K562 (cell line): ENCODE measurements around the gene NOC4L. TPM values are rescaled to one million over a fixed set of nuclear protein-coding genes. Genes with fewer than 3 reads are reported as not detected.

ENCODE experiments used
- ATAC-seq: fragments of 200-7000 bp; cut with Tn5 transposase; 3 replicates; pipeline ENCODE4 v1.9.1; 2020; ENCODE audit warnings: moderate library complexity
- BruUV-seq: library from RNA; stranded (reverse); fragments of 400-500 nt; replicated peaks from 2 replicates; lab custom pipeline; 2021; lab: Mats Ljungman, UMichigan
- CTCF ChIA-PET: fragments of 300-600 bp; formaldehyde crosslinking; extraction: SDS; loops from one replicate; lab custom pipeline; 2021; ENCODE audit warnings: low intra/inter-chr PET ratio; lab: Yijun Ruan, JAX
- POLR2A ChIA-PET: fragments of 300-600, 350-650 bp; sonication (Branson Sonifier 250); formaldehyde crosslinking; extraction: SDS; loops from one replicate; lab custom pipeline; 2021; ENCODE audit warnings: antibody characterized with exemption, inconsistent platforms; lab: Yijun Ruan, JAX
- DNase-seq, 4 experiments: peaks; one replicate each; pipeline versions ENCODE4 v3.0.0 to v3.0.0-alpha.2; 2011 to 2018; ENCODE audit warnings: low spot score in 3 of 4, mixed read lengths in 3 of 4; ENCODE audit errors: extremely low read depth in 1 of 4
- FAIRE-seq: peaks from 2 replicates; lab custom pipeline; 2011; peaks lifted over from hg19 to GRCh38; lab: Jason Lieb, UNC
- H2AFZ ChIP-seq: 2 replicates; pipeline ENCODE4 v1.6.0; 2011; ENCODE audit warnings: low read depth, low read length, control low read depth, inconsistent platforms
- H3K27ac ChIP-seq: fragments of 200-600 bp; 3 replicates; pipeline ENCODE4 v1.8.0; 2011; ENCODE audit warnings: low read depth, mild to moderate bottlenecking, control low read depth, inconsistent platforms, low read length, moderate library complexity, mixed read lengths; ENCODE audit errors: extremely low read depth
- H3K27me3 ChIP-seq, 2 experiments: fragments of 300-600 bp in 1 of 2; 2 replicates in 1 of 2; 3 replicates in 1 of 2; pipeline versions ENCODE4 v1.6.0 to v1.8.0; 2011; ENCODE audit warnings: inconsistent platforms in 2 of 2, low read length in 2 of 2, mild to moderate bottlenecking in 1 of 2, mixed read lengths in 1 of 2, moderate library complexity in 1 of 2; ENCODE audit not compliant: control insufficient read depth in 2 of 2, insufficient read depth in 2 of 2
- H3K36me3 ChIP-seq: fragments of 300-600 bp; 3 replicates; pipeline ENCODE4 v1.8.0; 2011; ENCODE audit warnings: mild to moderate bottlenecking, low read length, inconsistent platforms; ENCODE audit not compliant: control insufficient read depth, insufficient read depth
- H3K4me1 ChIP-seq, 2 experiments: fragments of 200-600 bp in 1 of 2; replicated peaks in 1 of 2; 2 replicates in 1 of 2; 3 replicates in 1 of 2; pipeline versions ENCODE4 v1.5.1 to v1.8.0; 2011; ENCODE audit warnings: inconsistent platforms in 2 of 2, low read length in 2 of 2, mild to moderate bottlenecking in 1 of 2, mixed read lengths in 1 of 2, moderate library complexity in 1 of 2; ENCODE audit not compliant: control insufficient read depth in 2 of 2, insufficient read depth in 2 of 2
- H3K4me2 ChIP-seq: 2 replicates; pipeline ENCODE4 v1.6.1; 2011; ENCODE audit warnings: low read length, control low read depth, inconsistent platforms, mixed read lengths; ENCODE audit not compliant: insufficient read depth
- H3K4me3 ChIP-seq: fragments of 200-600 bp; sonication (generic), shearing (Covaris generic); 2 replicates; pipeline ENCODE4 v1.5.1; 2016; ENCODE audit warnings: control low read depth, inconsistent platforms
- H3K79me2 ChIP-seq: fragments of 200-600 bp; 3 replicates; pipeline ENCODE4 v1.8.0; 2011; ENCODE audit warnings: low read length, inconsistent platforms; ENCODE audit not compliant: control insufficient read depth, insufficient read depth
- H3K9ac ChIP-seq, 2 experiments: 2 replicates each; pipeline versions ENCODE4 v1.6.0 to v1.6.1; 2011; ENCODE audit warnings: low read depth in 2 of 2, low read length in 2 of 2, control low read depth in 1 of 2, inconsistent platforms in 1 of 2, mild to moderate bottlenecking in 1 of 2, mixed read lengths in 1 of 2; ENCODE audit not compliant: insufficient read depth in 1 of 2
- H3K9me1 ChIP-seq: one replicate; pipeline ENCODE4 v1.6.0; 2011; ENCODE audit warnings: inconsistent platforms, mild to moderate bottlenecking, low read length, moderate library complexity; ENCODE audit not compliant: control insufficient read depth, insufficient read depth
- H3K9me3 ChIP-seq: replicated peaks from 2 replicates; pipeline ENCODE4 v1.5.1; 2011; ENCODE audit warnings: low read depth, low read length, inconsistent platforms; ENCODE audit not compliant: control insufficient read depth, insufficient read depth
- H4K20me1 ChIP-seq: replicated peaks from 2 replicates; pipeline ENCODE4 v1.6.1; 2011; ENCODE audit warnings: low read length, inconsistent platforms, mixed read lengths; ENCODE audit not compliant: control insufficient read depth, insufficient read depth
- CEBPG ChIP-seq, 3 experiments: fragments of 200-800 bp in 1 of 3; sonication (Bioruptor generic) in 1 of 3; sonication (generic) in 1 of 3; formaldehyde crosslinking in 1 of 3; IDR thresholded peaks in 2 of 3; conservative IDR thresholded peaks in 1 of 3; 2 replicates each; pipeline versions ENCODE4 v1.6.1 to v1.8.0; 2016 to 2022; ENCODE audit warnings: missing compliant biosample characterization in 2 of 3, missing genetic modification characterization in 2 of 3, mild to moderate bottlenecking in 1 of 3, missing genetic modification reagents in 1 of 3
- ETV6 ChIP-seq, 3 experiments: fragments of 150-350 bp in 1 of 3; sonication (generic) in 1 of 3; formaldehyde crosslinking in 1 of 3; IDR thresholded peaks; 2 replicates each; pipeline versions ENCODE4 v1.6.1 to v1.8.0; 2014 to 2022; ENCODE audit warnings: borderline replicate concordance in 2 of 3, low read depth in 2 of 3, antibody characterized with exemption in 1 of 3, low read length in 1 of 3, mild to moderate bottlenecking in 1 of 3, missing genetic modification reagents in 1 of 3
- HDAC6 ChIP-seq: IDR thresholded peaks from 2 replicates; pipeline ENCODE4 v1.6.1; 2012; ENCODE audit warnings: low read depth, mild to moderate bottlenecking, control low read depth, inconsistent platforms, low read length, moderate library complexity
- HOXB6 ChIP-seq: fragments of 250-450 bp; sonication (Bioruptor Pico); IDR thresholded peaks from 2 replicates; pipeline ENCODE4 v1.5.1; 2022; ENCODE audit warnings: mild to moderate bottlenecking, borderline replicate concordance
- KDM4B ChIP-seq, 2 experiments: fragments of 450-650 bp in 1 of 2; sonication (generic) in 1 of 2; IDR thresholded peaks; 2 replicates each; pipeline ENCODE4 v1.6.1; 2016 to 2017; ENCODE audit warnings: borderline replicate concordance in 2 of 2, antibody characterized with exemption in 1 of 2, low read depth in 1 of 2, mild to moderate bottlenecking in 1 of 2
- MAFG ChIP-seq: fragments of 450-650 bp; conservative IDR thresholded peaks from 2 replicates; pipeline ENCODE4 v1.6.1; 2016; ENCODE audit warnings: missing genetic modification characterization, missing compliant biosample characterization
- MAX ChIP-seq: sonication (generic); formaldehyde crosslinking; IDR thresholded peaks from 2 replicates; pipeline ENCODE4 v1.9.0; 2022; ENCODE audit warnings: mild to moderate bottlenecking, missing genetic modification reagents
- RFX7 ChIP-seq: fragments of 250-450 bp; sonication (Bioruptor Pico); IDR thresholded peaks from 2 replicates; pipeline ENCODE4 v1.5.1; 2021; ENCODE audit warnings: mild to moderate bottlenecking
- STAT6 ChIP-seq: sonication (generic); formaldehyde crosslinking; IDR thresholded peaks from 2 replicates; pipeline ENCODE4 v1.8.1; 2023; ENCODE audit warnings: mild to moderate bottlenecking, missing genetic modification reagents
- THRB ChIP-seq: fragments of 450-650 bp; formaldehyde crosslinking; conservative IDR thresholded peaks from 2 replicates; pipeline ENCODE4 v1.4.0; 2022; ENCODE audit warnings: mild to moderate bottlenecking, missing genetic modification characterization
- ZNF133 ChIP-seq: fragments of 250-450 bp; sonication (Bioruptor Pico); IDR thresholded peaks from 2 replicates; pipeline ENCODE4 v1.4.0; 2020; ENCODE audit warnings: mild to moderate bottlenecking
- ZNF551 ChIP-seq: fragments of 250-450 bp; sonication (Bioruptor Pico); IDR thresholded peaks from 2 replicates; pipeline ENCODE4 v1.5.0; 2021; ENCODE audit warnings: mild to moderate bottlenecking, moderate library complexity
- ZNF707 ChIP-seq: fragments of 250-450 bp; sonication (Bioruptor Pico); conservative IDR thresholded peaks from 2 replicates; pipeline ENCODE4 v1.8.0; 2022; ENCODE audit warnings: inconsistent platforms, mild to moderate bottlenecking, moderate library complexity
- WGBS: fragments of 100-300 bp; shearing (Covaris generic); methylation state at CpG from one replicate; pipeline ENCODE4 v1.1.6; 2016; ENCODE audit warnings: low coverage, mixed read lengths; ENCODE audit not compliant: insufficient coverage; ENCODE audit errors: missing lambda C conversion rate; 5-methylcytosine and 5-hydroxymethylcytosine counted together
- in situ Hi-C: fragments of 300-500 bp; cut with MboI; formaldehyde crosslinking; loops from 4 replicates; pipeline ENCODE4 v1.15.0; 2018; ENCODE audit warnings: inconsistent platforms, mixed read lengths
- intact Hi-C: fragments of 100-400 bp; cut with micrococcal nuclease; formaldehyde crosslinking; loops from 2 replicates; pipeline ENCODE4 v1.14.2; 2022
- polyA plus RNA-seq, 8 experiments: library from polyadenylated mRNA; depleted of rRNA in 4 of 8; stranded (reverse) in 5 of 8; unstranded in 3 of 8; fragments of >200 nt; fragmentation: Nextera tagmentation in 2 of 8; fragmentation: Illumina TruSeq in 1 of 8; extraction: Ambion mirVana in 2 of 8; extraction: Trizol in 1 of 8; gene quantifications; 2 replicates each; pipeline versions ENCODE4 v1.2.1 to v1.2.3, GENCODE V29; 2011 to 2014; ENCODE audit warnings: inconsistent platforms in 1 of 8, missing spikeins in 1 of 8
- total RNA-seq, 7 experiments: library from RNA; depleted of rRNA in 6 of 7; stranded (reverse); fragments of >200 nt in 6 of 7; fragmentation: Illumina TruSeq in 2 of 7; extraction: Trizol in 2 of 7; gene quantifications; 2 replicates each; pipeline versions ENCODE4 v1.2.1 to v1.2.3, GENCODE V29; 2011 to 2021; ENCODE audit warnings: low replicate concordance in 1 of 7

NOC4L gene
- total and polyA plus RNA-seq, 9 of the 15 experiments (the other 6 are each of a cell fraction or from before 2014, with no cell fraction given), result 1.3 to 77.0 (median 20.0) TPM

- intact Hi-C loops, result no loop called here
- TF ChIP-seq CEBPG (CRISPR knock-in tag; IDR thresholded peaks at IDR 0.05) (no peak), CEBPG (tag; conservative IDR thresholded peaks at IDR 0.05 in 1 of 2, IDR thresholded peaks at IDR 0.05 in 1 of 2) (no peak), HOXB6 (CRISPR knock-in tag) (no peak), MAFG (no peak), ZNF133 (no peak), RFX7 (CRISPR knock-in tag) (no peak), MAX (no peak), ZNF551 (CRISPR knock-in tag) (no peak), STAT6 (CRISPR knock-in tag) (no peak), ETV6 (IDR thresholded peaks at IDR 0.05; ENCODE audit: borderline replicate concordance in 1 of 2, low read depth in 2 of 2, low read length in 1 of 2) (no peak), ETV6 (CRISPR knock-in tag; IDR thresholded peaks at IDR 0.05; ENCODE audit: borderline replicate concordance) (no peak), HDAC6 (no peak), THRB (no peak), KDM4B (IDR thresholded peaks at IDR 0.05; ENCODE audit: borderline replicate concordance in 2 of 2, low read depth in 1 of 2) (no peak), ZNF707 (no peak)
Measured at GRCh38 chr12:132165584-132165983, 21.3 kb downstream of the NOC4L start.

More at GRCh38 chr12:132165584-132165983, 21.3 kb downstream of the NOC4L start:
- Histone ChIP-seq H3K4me1 (peaks cover 0 to 42% of the 10 kb centered on the region in 2 experiments; a peak in 4 of 5 replicates), H3K4me3 (no peak overlapping the region), H3K9ac (no peak overlapping the region), H3K9me1 (no peaks in the 10 kb centered on the region), H3K27me3 (peaks cover 1 to 12% of the 10 kb centered on the region in 2 experiments; a peak in 4 of 5 replicates), H4K20me1 (peaks cover under 1% of the 10 kb centered on the region; the same call in 1 of the 2 replicates), H2AFZ (no peak overlapping the region), H3K27ac (no peak overlapping the region), H3K79me2 (no peaks in the 10 kb centered on the region), H3K36me3 (no peaks in the 10 kb centered on the region), H3K4me2 (no peak overlapping the region), H3K9me3 (no peaks in the 10 kb centered on the region)
- DNase-seq, result no peak
- no peak for ATAC-seq
- CTCF ChIA-PET, result no interaction called here
- POLR2A ChIA-PET, result no interaction called here
- in situ Hi-C loops, result no loop called here
- WGBS, result 73% methylated on average over 6 of the region's 6 CpGs
- FAIRE-seq, result no peak
- no TSS peak for BruUV-seq
